Breast epithelium (tissue), 4 donors: ENCODE measurements around the gene HDAC1. TPM values are rescaled to one million over a fixed set of nuclear protein-coding genes. Genes with fewer than 3 reads are reported as not detected.

Source experiments
- DNase-seq, 2 donors: peaks; one replicate each; pipeline ENCODE4 v3.0.0-alpha.2; 2019; ENCODE audit warnings: low spot score in 2 of 2
- H3K27ac ChIP-seq, 2 donors: fragments of 200-600 bp; sonication (generic) in 1 of 2; one replicate each; pipeline ENCODE4 v1.5.1; 2016 to 2019; ENCODE audit warnings: mild to moderate bottlenecking in 1 of 2
- H3K27me3 ChIP-seq, 2 donors: fragments of 200-600 bp; sonication (generic) in 1 of 2; one replicate each; pipeline versions ENCODE4 v1.5.1 to v1.6.0; 2017 to 2019; ENCODE audit warnings: control low read depth in 1 of 2, mild to moderate bottlenecking in 1 of 2
- H3K36me3 ChIP-seq: fragments of 200-600 bp; one replicate; pipeline ENCODE4 v1.5.1; 2019
- H3K4me1 ChIP-seq, 2 donors: fragments of 200-600 bp; sonication (generic); one replicate each; pipeline ENCODE4 v1.5.1; 2016 to 2019; ENCODE audit warnings: control low read depth in 1 of 2
- H3K4me3 ChIP-seq, 3 donors: fragments of 200-600 bp; sonication (generic); 1 replicate in 2 of 3; 2 replicates in 1 of 3; pipeline ENCODE4 v1.5.1; 2016 to 2019; ENCODE audit warnings: mild to moderate bottlenecking in 3 of 3, moderate library complexity in 2 of 3
- H3K9me3 ChIP-seq, 2 donors: fragments of 200-600 bp; sonication (generic) in 1 of 2; one replicate each; pipeline ENCODE4 v1.5.1; 2016 to 2019; ENCODE audit warnings: control low read depth in 1 of 2
- CTCF ChIP-seq, 3 donors: fragments of 450-650 bp; IDR thresholded peaks; one replicate each; pipeline ENCODE4 v1.5.1; 2016 to 2017; ENCODE audit warnings: antibody characterized with exemption in 3 of 3, mild to moderate bottlenecking in 3 of 3, moderate library complexity in 3 of 3
- POLR2A ChIP-seq: fragments of 450-650 bp; IDR thresholded peaks from one replicate; pipeline ENCODE4 v1.6.1; 2016; ENCODE audit warnings: antibody characterized with exemption, mild to moderate bottlenecking, moderate library complexity
- POLR2AphosphoS5 ChIP-seq, 3 donors: sonication (generic); formaldehyde crosslinking; IDR thresholded peaks; one replicate each; pipeline ENCODE4 v1.6.1; 2017; ENCODE audit warnings: antibody characterized with exemption in 3 of 3
- intact Hi-C: fragments of 100-400 bp; cut with DNase I; formaldehyde crosslinking; loops from one replicate; pipeline ENCODE4 v1.15.1; 2023; ENCODE audit warnings: low total_unique reads
- total RNA-seq, 3 donors: library from RNA; depleted of rRNA; stranded (reverse); fragments of >200 nt; gene quantifications; one replicate each; pipeline ENCODE4 v1.1.0, GENCODE V29; 2016

Gene HDAC1
- total RNA-seq, 3 donors from 2014 or later = 31.8 to 87.5 (median 87.4) TPM

GRCh38 chr1:32356478-32356877, 64.6 kb downstream of the HDAC1 start:
- intact Hi-C loops = no loop called here
- H3K9me3 ChIP-seq = no peaks in the 10 kb centered on the region
- H3K4me3 ChIP-seq = no peak overlapping the region
- no peaks in the 10 kb centered on the region for H3K27me3 ChIP-seq
- H3K4me1 ChIP-seq = peaks cover 0 to 15% of the 10 kb centered on the region in 2 donors
- no peak for TF ChIP-seq POLR2A
- H3K36me3 ChIP-seq = no peaks in the 10 kb centered on the region
- H3K27ac ChIP-seq = no peak overlapping the region
- no peak for DNase-seq

- H3K9me3 ChIP-seq = no peaks in the 10 kb centered on the region
Measured at GRCh38 chr1:32357614-32358013, 65.7 kb downstream of the HDAC1 start.

GRCh38 chr1:32358435-32358834, 66.6 kb downstream of the HDAC1 start:
- TF ChIP-seq POLR2A = no peak
- no peak for TF ChIP-seq CTCF (IDR thresholded peaks at IDR 0.05)
- no peak for TF ChIP-seq POLR2AphosphoS5 (IDR thresholded peaks at IDR 0.05)
- no peaks in the 10 kb centered on the region for H3K9me3 ChIP-seq

More at GRCh38 chr1:32357614-32358013, 65.7 kb downstream of the HDAC1 start:
- Histone ChIP-seq H3K4me3 (no peak overlapping the region), H3K27me3 (no peaks in the 10 kb centered on the region), H3K36me3 (no peaks in the 10 kb centered on the region), H3K27ac (no peak overlapping the region), H3K4me1 (peaks cover 5 to 8% of the 10 kb centered on the region in 2 donors)
- TF ChIP-seq POLR2AphosphoS5 (IDR thresholded peaks at IDR 0.05) (no peak), CTCF (IDR thresholded peaks at IDR 0.05) (no peak), POLR2A (no peak)
- no peak for DNase-seq
- intact Hi-C loops = no loop called here

GRCh38 chr1:32361308-32361673, 69.4 kb downstream of the HDAC1 start:
- peak overlapping the region; percentile 31 to 64 (median 55) for H3K4me3 ChIP-seq
- H3K36me3 ChIP-seq = peaks cover 4% of the 10 kb centered on the region
- no peaks in the 10 kb centered on the region for H3K27me3 ChIP-seq
- H3K9me3 ChIP-seq = no peaks in the 10 kb centered on the region
- peak overlapping the region; percentile 33 to 36 for H3K27ac ChIP-seq
- TF ChIP-seq POLR2AphosphoS5 (IDR thresholded peaks at IDR 0.05) (no peak), CTCF (IDR thresholded peaks at IDR 0.05) (no peak), POLR2A (no peak)
- intact Hi-C loops = no loop called here
- no peak for DNase-seq
- peaks cover 0 to 5% of the 10 kb centered on the region in 2 donors for H3K4me1 ChIP-seq

More at GRCh38 chr1:32358435-32358834, 66.6 kb downstream of the HDAC1 start:
- H3K4me1 ChIP-seq = peaks cover 2 to 5% of the 10 kb centered on the region in 2 donors
- no peak overlapping the region for H3K4me3 ChIP-seq
- no peaks in the 10 kb centered on the region for H3K36me3 ChIP-seq
- intact Hi-C loops = no loop called here
- no peak overlapping the region for H3K27ac ChIP-seq
- H3K27me3 ChIP-seq = no peaks in the 10 kb centered on the region
- no peak for DNase-seq

- TF ChIP-seq POLR2A = no peak
- peak in 2 of 3 donors; percentile 29 to 41 for TF ChIP-seq CTCF (IDR thresholded peaks at IDR 0.05)
- TF ChIP-seq POLR2AphosphoS5 (IDR thresholded peaks at IDR 0.05) = peak in 1 of 3 donors; percentile 20
- H3K9me3 ChIP-seq = no peaks in the 10 kb centered on the region
- peaks cover 0 to 5% of the 10 kb centered on the region in 2 donors for H3K4me1 ChIP-seq
- no peak for DNase-seq
- peak overlapping the region; percentile 31 to 64 (median 55) for H3K4me3 ChIP-seq
- no peaks in the 10 kb centered on the region for H3K27me3 ChIP-seq
- peaks cover 5% of the 10 kb centered on the region for H3K36me3 ChIP-seq
- intact Hi-C loops = no loop called here
- H3K27ac ChIP-seq = peak overlapping the region; percentile 33 to 36
Measured at GRCh38 chr1:32361674-32362473, 70.0 kb downstream of the HDAC1 start.
